ENCODE measurements around the gene DCHS2. TPM values are rescaled to one million over a fixed set of nuclear protein-coding genes. Genes with fewer than 3 reads are reported as not detected.

The DCHS2 gene
- polyA plus RNA-seq, 6 donors from 2014 or later: 0.08 to 0.44 (median 0.26) TPM; not detected in 1

- H3K36me3 Mint-ChIP-seq: no peaks in the 10 kb centered on the region
- peaks cover 7 to 12% (median 9%) of the 10 kb centered on the region in 3 donors for H3K27me3 Mint-ChIP-seq
- H3K27ac Mint-ChIP-seq: peak overlapping the region in 1 of 6 donors; percentile 44
- H3K9me3 Mint-ChIP-seq: no peaks in the 10 kb centered on the region
- no peak overlapping the region for H3K4me3 Mint-ChIP-seq
- ATAC-seq (ENCODE audit: low read depth in 2 of 2) (no peak), DNase-seq (no peak)
- H3K4me1 Mint-ChIP-seq: peaks cover 0 to 4% (median 1%) of the 10 kb centered on the region in 3 donors
Measured at GRCh38 chr4:154344686-154345085, 146.9 kb downstream of the DCHS2 start.

GRCh38 chr4:154343651-154344050 is 147.9 kb downstream of the DCHS2 start:
- Mint-ChIP-seq H3K4me3 (no peak overlapping the region), H3K4me1 (peaks cover 0 to 3% (median 0%) of the 10 kb centered on the region in 3 donors), H3K36me3 (no peaks in the 10 kb centered on the region), H3K27ac (peak overlapping the region in 1 of 6 donors; percentile 33), H3K27me3 (peaks cover 7 to 12% (median 9%) of the 10 kb centered on the region in 3 donors), H3K9me3 (no peaks in the 10 kb centered on the region)
- no peak for ATAC-seq (ENCODE audit: low read depth in 2 of 2)
- no peak for DNase-seq

- H3K27me3 Mint-ChIP-seq: peaks cover 7 to 13% (median 12%) of the 10 kb centered on the region in 3 donors
- ATAC-seq (ENCODE audit: low read depth in 2 of 2) (no peak), DNase-seq (no peak)
- no peaks in the 10 kb centered on the region for H3K36me3 Mint-ChIP-seq
- no peak overlapping the region for H3K4me3 Mint-ChIP-seq
- no peak overlapping the region for H3K27ac Mint-ChIP-seq
- H3K4me1 Mint-ChIP-seq: peaks cover 0 to 3% (median 0%) of the 10 kb centered on the region in 3 donors
- H3K9me3 Mint-ChIP-seq: no peaks in the 10 kb centered on the region
Measured at GRCh38 chr4:154341448-154341847, 150.2 kb downstream of the DCHS2 start.

GRCh38 chr4:154335588-154335987 is 156.0 kb downstream of the DCHS2 start:
- no peaks in the 10 kb centered on the region for H3K9me3 Mint-ChIP-seq
- no peak for DNase-seq
- H3K4me3 Mint-ChIP-seq: peak overlapping the region in 1 of 8 donors; percentile 6
- peaks cover 3 to 13% (median 12%) of the 10 kb centered on the region in 3 donors for H3K4me1 Mint-ChIP-seq
- no peaks in the 10 kb centered on the region for H3K36me3 Mint-ChIP-seq
- H3K27me3 Mint-ChIP-seq: peaks cover 0 to 8% (median 4%) of the 10 kb centered on the region in 3 donors
- no peak for ATAC-seq (ENCODE audit: low read depth in 2 of 2)
- H3K27ac Mint-ChIP-seq: no peak overlapping the region

GRCh38 chr4:154332681-154333421 is 158.7 kb downstream of the DCHS2 start:
- ATAC-seq (ENCODE audit: low read depth in 2 of 2) (peak; percentile 90), DNase-seq (peak; percentile 66)
- peaks cover 0 to 12% (median 8%) of the 10 kb centered on the region in 3 donors for H3K27me3 Mint-ChIP-seq
- H3K4me3 Mint-ChIP-seq: peak overlapping the region; percentile 78 to 95 (median 92)
- peaks cover 3 to 13% (median 12%) of the 10 kb centered on the region in 3 donors for H3K4me1 Mint-ChIP-seq
- no peaks in the 10 kb centered on the region for H3K9me3 Mint-ChIP-seq
- no peaks in the 10 kb centered on the region for H3K36me3 Mint-ChIP-seq
- H3K27ac Mint-ChIP-seq: peak overlapping the region; percentile 73 to 97 (median 86)

- Mint-ChIP-seq H3K4me1 (peaks cover 3 to 13% (median 12%) of the 10 kb centered on the region in 3 donors), H3K9me3 (peaks cover 0 to 10% (median 2%) of the 10 kb centered on the region in 7 donors), H3K27ac (no peak overlapping the region), H3K36me3 (no peaks in the 10 kb centered on the region), H3K4me3 (no peak overlapping the region), H3K27me3 (peaks cover 18 to 26% (median 20%) of the 10 kb centered on the region in 3 donors)
- DNase-seq (no peak), ATAC-seq (ENCODE audit: low read depth in 2 of 2) (no peak)
Measured at GRCh38 chr4:154329939-154330338, 161.7 kb downstream of the DCHS2 start.

GRCh38 chr4:154329268-154329868 is 162.2 kb downstream of the DCHS2 start:
- Mint-ChIP-seq H3K4me3 (peak overlapping the region in 1 of 8 donors; percentile 44), H3K36me3 (no peaks in the 10 kb centered on the region), H3K27ac (no peak overlapping the region), H3K9me3 (peaks cover 0 to 10% (median 2%) of the 10 kb centered on the region in 7 donors), H3K27me3 (peaks cover 20 to 27% (median 21%) of the 10 kb centered on the region in 3 donors), H3K4me1 (peaks cover 3 to 13% (median 12%) of the 10 kb centered on the region in 3 donors)
- ATAC-seq (ENCODE audit: low read depth in 2 of 2) (no peak), DNase-seq (peak; percentile 32)

- no peak for ATAC-seq (ENCODE audit: low read depth in 2 of 2)
Measured at GRCh38 chr4:154328030-154328429, 163.6 kb downstream of the DCHS2 start.

GRCh38 chr4:154320521-154320920 is 171.1 kb downstream of the DCHS2 start:
- peaks cover 0 to 8% of the 10 kb centered on the region in 2 donors for H3K36me3 Mint-ChIP-seq
- H3K4me3 Mint-ChIP-seq: no peak overlapping the region
- DNase-seq (no peak), ATAC-seq (ENCODE audit: low read depth in 2 of 2) (no peak)
- H3K27me3 Mint-ChIP-seq: peaks cover 22 to 45% (median 34%) of the 10 kb centered on the region in 3 donors
- no peaks in the 10 kb centered on the region for H3K4me1 Mint-ChIP-seq
- H3K9me3 Mint-ChIP-seq: peaks cover 5 to 18% (median 7%) of the 10 kb centered on the region in 7 donors
- H3K27ac Mint-ChIP-seq: no peak overlapping the region

More at GRCh38 chr4:154328030-154328429, 163.6 kb downstream of the DCHS2 start:
- peaks cover 24 to 38% (median 33%) of the 10 kb centered on the region in 3 donors for H3K27me3 Mint-ChIP-seq
- H3K9me3 Mint-ChIP-seq: peaks cover 0 to 10% (median 2%) of the 10 kb centered on the region in 7 donors
- H3K36me3 Mint-ChIP-seq: no peaks in the 10 kb centered on the region
- no peak overlapping the region for H3K27ac Mint-ChIP-seq
- H3K4me3 Mint-ChIP-seq: no peak overlapping the region
- peaks cover 3 to 8% (median 7%) of the 10 kb centered on the region in 3 donors for H3K4me1 Mint-ChIP-seq
- DNase-seq: no peak

- ATAC-seq (ENCODE audit: low read depth in 2 of 2) (no peak), DNase-seq (no peak)
- H3K4me1 Mint-ChIP-seq: no peaks in the 10 kb centered on the region
- peaks cover 0 to 8% of the 10 kb centered on the region in 2 donors for H3K36me3 Mint-ChIP-seq
- peaks cover 17 to 39% (median 29%) of the 10 kb centered on the region in 3 donors for H3K27me3 Mint-ChIP-seq
- H3K4me3 Mint-ChIP-seq: no peak overlapping the region
- H3K9me3 Mint-ChIP-seq: peaks cover 4 to 13% (median 7%) of the 10 kb centered on the region in 7 donors
- no peak overlapping the region for H3K27ac Mint-ChIP-seq
Measured at GRCh38 chr4:154319736-154320135, 171.9 kb downstream of the DCHS2 start.

- Mint-ChIP-seq H3K27ac (no peak overlapping the region), H3K4me3 (no peak overlapping the region), H3K36me3 (peaks cover 0 to 8% of the 10 kb centered on the region in 2 donors)
Measured at GRCh38 chr4:154317201-154317999, 174.2 kb downstream of the DCHS2 start.

GRCh38 chr4:154315741-154316140 is 175.9 kb downstream of the DCHS2 start:
- no peak for ATAC-seq (ENCODE audit: low read depth in 2 of 2)
- Mint-ChIP-seq H3K4me3 (no peak overlapping the region), H3K27me3 (peaks cover 15 to 29% (median 26%) of the 10 kb centered on the region in 3 donors), H3K9me3 (peaks cover 4 to 13% (median 7%) of the 10 kb centered on the region in 7 donors), H3K27ac (no peak overlapping the region), H3K36me3 (peaks cover 0 to 8% of the 10 kb centered on the region in 2 donors), H3K4me1 (no peaks in the 10 kb centered on the region)
- DNase-seq: no peak

More at GRCh38 chr4:154317201-154317999, 174.2 kb downstream of the DCHS2 start:
- H3K9me3 Mint-ChIP-seq: peaks cover 4 to 13% (median 7%) of the 10 kb centered on the region in 7 donors
- peaks cover 11 to 23% (median 14%) of the 10 kb centered on the region in 3 donors for H3K27me3 Mint-ChIP-seq
- H3K4me1 Mint-ChIP-seq: no peaks in the 10 kb centered on the region
- no peak for DNase-seq
- no peak for ATAC-seq (ENCODE audit: low read depth in 2 of 2)

GRCh38 chr4:154314248-154314647 is 177.4 kb downstream of the DCHS2 start:
- Mint-ChIP-seq H3K27me3 (peaks cover 16 to 32% (median 24%) of the 10 kb centered on the region in 3 donors), H3K36me3 (peaks cover 0 to 8% of the 10 kb centered on the region in 2 donors), H3K4me1 (no peaks in the 10 kb centered on the region), H3K4me3 (no peak overlapping the region), H3K9me3 (peaks cover 4 to 15% (median 7%) of the 10 kb centered on the region in 7 donors), H3K27ac (no peak overlapping the region)
- ATAC-seq (ENCODE audit: low read depth in 2 of 2) (no peak), DNase-seq (no peak)

All from naive B cell (primary cell).